Liver (tissue), 9 donors: ENCODE results near the gene FANCL. TPM values are rescaled to one million over a fixed set of nuclear protein-coding genes. Genes with fewer than 3 reads are reported as not detected.

Experiments used
- DNase-seq: peaks from one replicate; pipeline ENCODE4 v3.0.0-alpha.2; 2017; ENCODE audit warnings: low spot score
- H3K27ac ChIP-seq, 2 donors: one replicate each; pipeline ENCODE4 v1.7.0; 2013; ENCODE audit warnings: inconsistent platforms in 2 of 2, low read length in 2 of 2, control low read depth in 1 of 2, low read depth in 1 of 2, mild to moderate bottlenecking in 1 of 2
- H3K27me3 ChIP-seq, 4 donors: one replicate each; pipeline versions ENCODE4 v1.6.1 to v1.7.0; 2013; ENCODE audit warnings: low read length in 3 of 4, inconsistent platforms in 1 of 4, mild to moderate bottlenecking in 1 of 4, moderate library complexity in 1 of 4; ENCODE audit not compliant: control insufficient read depth in 4 of 4, insufficient read depth in 4 of 4
- H3K36me3 ChIP-seq, 4 donors: one replicate each; pipeline versions ENCODE4 v1.6.1 to v1.7.0; 2013; ENCODE audit warnings: low read length in 3 of 4, mild to moderate bottlenecking in 3 of 4, low read depth in 1 of 4, moderate library complexity in 1 of 4; ENCODE audit not compliant: control insufficient read depth in 4 of 4, insufficient read depth in 3 of 4
- H3K4me1 ChIP-seq, 4 donors: one replicate each; pipeline versions ENCODE4 v1.6.1 to v1.7.0; 2013; ENCODE audit warnings: low read length in 3 of 4, mild to moderate bottlenecking in 3 of 4, moderate library complexity in 1 of 4; ENCODE audit not compliant: control insufficient read depth in 4 of 4, insufficient read depth in 4 of 4
- H3K4me3 ChIP-seq, 3 donors: one replicate each; pipeline versions ENCODE4 v1.6.1 to v1.7.0; 2013; ENCODE audit warnings: low read length in 3 of 3, control low read depth in 1 of 3, low read depth in 1 of 3, mild to moderate bottlenecking in 1 of 3
- H3K9ac ChIP-seq, 2 donors: one replicate each; pipeline ENCODE4 v1.7.0; 2013; ENCODE audit warnings: low read length in 2 of 2, mild to moderate bottlenecking in 2 of 2, moderate library complexity in 2 of 2, control low read depth in 1 of 2, low read depth in 1 of 2
- H3K9me3 ChIP-seq, 4 donors: one replicate each; pipeline versions ENCODE4 v1.6.1 to v1.7.0; 2013; ENCODE audit warnings: low read length in 3 of 4; ENCODE audit not compliant: control insufficient read depth in 4 of 4
- ATF3 ChIP-seq: IDR thresholded peaks from 2 replicates; pipeline ENCODE4 v1.6.1; 2016; ENCODE audit warnings: antibody characterized with exemption
- CTCF ChIP-seq: fragments of 150-350 bp; IDR thresholded peaks from 2 replicates; pipeline ENCODE4 v1.5.1; 2017; ENCODE audit warnings: improper control_type of control experiment, low read depth, low read length; ENCODE audit not compliant: missing input control
- EGR1 ChIP-seq, 2 donors: IDR thresholded peaks; 2 replicates each; pipeline ENCODE4 v1.6.1; 2016 to 2018; ENCODE audit warnings: antibody characterized with exemption in 2 of 2, low read depth in 2 of 2
- FOXA1 ChIP-seq: IDR thresholded peaks from 2 replicates; pipeline ENCODE4 v1.6.1; 2016; ENCODE audit warnings: antibody characterized with exemption
- FOXA2 ChIP-seq: IDR thresholded peaks from 2 replicates; pipeline ENCODE4 v1.6.1; 2016; ENCODE audit warnings: antibody characterized with exemption
- GABPA ChIP-seq, 2 donors: IDR thresholded peaks in 1 of 2; conservative IDR thresholded peaks in 1 of 2; 2 replicates each; pipeline ENCODE4 v1.6.1; 2016; ENCODE audit warnings: antibody characterized with exemption in 2 of 2, mild to moderate bottlenecking in 1 of 2, moderate library complexity in 1 of 2
- HNF4A ChIP-seq, 2 donors: conservative IDR thresholded peaks; 2 replicates each; pipeline ENCODE4 v1.6.1; 2016; ENCODE audit warnings: antibody characterized with exemption in 2 of 2, mild to moderate bottlenecking in 2 of 2
- HNF4G ChIP-seq: IDR thresholded peaks from 2 replicates; pipeline ENCODE4 v1.6.1; 2016; ENCODE audit warnings: antibody characterized with exemption
- JUND ChIP-seq, 2 donors: IDR thresholded peaks; 2 replicates each; pipeline ENCODE4 v1.6.1; 2016; ENCODE audit warnings: antibody characterized with exemption in 2 of 2
- MAX ChIP-seq: IDR thresholded peaks from 2 replicates; pipeline ENCODE4 v1.6.1; 2016; ENCODE audit warnings: antibody characterized with exemption
- NR2F2 ChIP-seq: IDR thresholded peaks from 2 replicates; pipeline ENCODE4 v1.6.1; 2016; ENCODE audit warnings: antibody characterized with exemption
- RAD21 ChIP-seq, 2 donors: IDR thresholded peaks; 2 replicates each; pipeline ENCODE4 v1.6.1; 2016; ENCODE audit warnings: antibody characterized with exemption in 2 of 2, mild to moderate bottlenecking in 2 of 2
- REST ChIP-seq: IDR thresholded peaks from 2 replicates; pipeline ENCODE4 v1.6.1; 2016; ENCODE audit warnings: antibody characterized with exemption, mild to moderate bottlenecking
- RXRA ChIP-seq, 2 donors: IDR thresholded peaks; 2 replicates each; pipeline ENCODE4 v1.6.1; 2017 to 2018; ENCODE audit warnings: antibody characterized with exemption in 2 of 2, mild to moderate bottlenecking in 1 of 2
- SP1 ChIP-seq: IDR thresholded peaks from 2 replicates; pipeline ENCODE4 v1.6.1; 2018; ENCODE audit warnings: antibody characterized with exemption, mild to moderate bottlenecking
- TAF1 ChIP-seq: conservative IDR thresholded peaks from 2 replicates; pipeline ENCODE4 v1.6.1; 2016; ENCODE audit warnings: antibody characterized with exemption, mild to moderate bottlenecking
- YY1 ChIP-seq: IDR thresholded peaks from 2 replicates; pipeline ENCODE4 v1.6.1; 2016; ENCODE audit warnings: antibody characterized with exemption, mild to moderate bottlenecking
- ZBTB33 ChIP-seq: IDR thresholded peaks from 2 replicates; pipeline ENCODE4 v1.6.1; 2016; ENCODE audit warnings: antibody characterized with exemption
- WGBS: extraction: QIAGEN DNeasy Blood & Tissue Kit; methylation state at CpG from one replicate; pipeline ENCODE4 v1.1.7; 2013; 5-methylcytosine and 5-hydroxymethylcytosine counted together
- polyA plus RNA-seq, 2 donors: library from polyadenylated mRNA; stranded (reverse) in 1 of 2; unstranded in 1 of 2; fragments of 200-250 nt in 1 of 2; fragments of >200 nt in 1 of 2; fragmentation: Nextera tagmentation in 1 of 2; extraction: Ambion mirVana in 1 of 2; gene quantifications; one replicate each; pipeline versions ENCODE4 v1.2.1 to v1.2.3, GENCODE V29; 2013 to 2015
- total RNA-seq, 2 donors: library from RNA; depleted of rRNA; stranded (reverse); fragments of >200 nt; gene quantifications; one replicate each; pipeline ENCODE4 v1.2.3, GENCODE V29; 2014
- donor health status: healthy.
- donor health status: healthy.
- donor health status: healthy.
- donor health status: healthy.
- donor health status: healthy.

Gene FANCL
- total RNA-seq: 10 to 100 TPM; 18.3 to 26.1 TPM
- 10 to 100 TPM in 1 of 2 donors, 1 to 10 TPM in 1; 4.2 to 14.4 TPM for polyA plus RNA-seq

- peak in 1 of 2 donors; percentile 43 for TF ChIP-seq EGR1 (IDR thresholded peaks at IDR 0.05; ENCODE audit: low read depth in 2 of 2)
- TF ChIP-seq YY1: peak; percentile 91
- no peak for TF ChIP-seq FOXA2
- peak; percentile 62 for TF ChIP-seq TAF1
- TF ChIP-seq GABPA (IDR thresholded peaks at IDR 0.05 in 1 of 2, conservative IDR thresholded peaks at IDR 0.05 in 1 of 2): peak; percentile 59 to 89
- TF ChIP-seq SP1: peak; percentile 38
- TF ChIP-seq HNF4G: no peak
- TF ChIP-seq FOXA1: no peak
- TF ChIP-seq RXRA (IDR thresholded peaks at IDR 0.05): peak in 1 of 2 donors; percentile 26
- peak in 1 of 2 donors; percentile 50 for TF ChIP-seq HNF4A (conservative IDR thresholded peaks at IDR 0.05)
- TF ChIP-seq REST: peak; percentile 69
- no peak for TF ChIP-seq ATF3
- TF ChIP-seq CTCF: peak; percentile 11
- no peak for TF ChIP-seq JUND (IDR thresholded peaks at IDR 0.05)
- TF ChIP-seq ZBTB33: no peak
- peak; percentile 81 for TF ChIP-seq MAX
- TF ChIP-seq NR2F2: no peak
- TF ChIP-seq RAD21 (IDR thresholded peaks at IDR 0.05): peak in 1 of 2 donors; percentile 44
- H3K36me3 ChIP-seq: no peaks in the 10 kb centered on the region
- peak within 1 kb of the TSS; percentile 81 to 92 (median 85) for H3K4me3 ChIP-seq
- peaks cover 0 to 5% (median 0%) of the 10 kb centered on the region in 4 donors for H3K27me3 ChIP-seq
- H3K4me1 ChIP-seq: peaks cover 1 to 19% (median 7%) of the 10 kb centered on the region in 4 donors
- DNase-seq: peak; percentile 86
- peak within 1 kb of the TSS; percentile 70 to 89 for H3K9ac ChIP-seq
- H3K27ac ChIP-seq: peak within 1 kb of the TSS; percentile 73 to 86
- H3K9me3 ChIP-seq: no peaks in the 10 kb centered on the region
- WGBS: under 1% methylated on average over 59 of the region's 59 CpGs
Measured at GRCh38 chr2:58240670-58241545, at the start of gene FANCL. Gene FANCL (minus strand): TSS chr2:58241325. CDS start chr2:58241313, 12 bp downstream.
